ENCODE results near the gene ETS2. TPM values are rescaled to one million over a fixed set of nuclear protein-coding genes. Genes with fewer than 3 reads are reported as not detected.

The ETS2 gene
- total RNA-seq, 1 donor from 2014 or later = 13.6 TPM

DNA sequence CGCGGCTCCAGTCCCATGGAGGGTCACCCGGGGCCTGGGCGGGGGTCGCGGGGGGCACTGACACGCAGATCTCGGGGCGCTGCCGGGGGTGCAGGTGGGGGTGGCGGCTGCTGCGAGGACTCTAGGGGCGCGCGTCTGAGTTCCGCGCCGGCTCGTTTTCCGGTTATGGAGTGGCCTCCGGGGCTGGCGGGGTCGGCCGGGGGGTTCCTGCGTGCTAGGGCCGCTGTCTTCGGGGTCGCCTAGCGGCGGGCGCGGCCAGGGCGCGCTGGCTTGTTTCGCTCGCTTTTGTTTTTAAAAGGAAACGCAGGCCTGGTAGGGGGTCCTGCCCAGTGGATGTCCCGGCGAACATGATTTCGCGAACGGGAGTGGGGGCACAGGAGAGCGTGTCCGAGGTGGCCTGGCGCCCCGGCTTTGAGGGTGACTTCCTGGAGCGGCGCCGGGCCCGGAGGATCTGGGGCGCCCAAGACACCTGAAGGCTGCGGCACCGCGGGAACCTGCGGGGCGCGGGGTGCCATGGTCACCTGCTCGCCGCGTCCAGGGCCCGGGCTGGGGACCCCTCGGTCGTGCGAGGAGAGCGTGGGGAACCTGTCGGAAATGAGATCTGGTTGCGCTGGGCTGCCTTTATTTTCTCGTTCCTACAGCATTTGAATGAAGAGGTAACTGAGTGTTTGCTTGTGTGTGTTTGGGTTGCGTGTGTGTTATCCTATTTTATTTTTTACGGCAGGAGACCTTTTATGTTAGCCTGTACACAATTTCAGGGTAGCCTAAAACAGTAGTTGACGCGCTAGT is 618 bp downstream of the ETS2 start:
- DNase-seq (ENCODE audit: low spot score) = no peak
- Mint-ChIP-seq H3K27ac (ENCODE audit: unreplicated experiment) (peak overlapping the region; percentile 1), H3K4me1 (ENCODE audit: low read depth) (peaks cover 33% of the 10 kb centered on the region), H3K4me3 (ENCODE audit: unreplicated experiment) (peak overlapping the region; percentile 77), H3K36me3 (ENCODE audit: low read depth) (peaks cover 6% of the 10 kb centered on the region), H3K9me3 (ENCODE audit: low read depth) (no peaks in the 10 kb centered on the region), H3K27me3 (ENCODE audit: low read depth) (no peaks in the 10 kb centered on the region)
- TF ChIP-seq, protein P1, sequence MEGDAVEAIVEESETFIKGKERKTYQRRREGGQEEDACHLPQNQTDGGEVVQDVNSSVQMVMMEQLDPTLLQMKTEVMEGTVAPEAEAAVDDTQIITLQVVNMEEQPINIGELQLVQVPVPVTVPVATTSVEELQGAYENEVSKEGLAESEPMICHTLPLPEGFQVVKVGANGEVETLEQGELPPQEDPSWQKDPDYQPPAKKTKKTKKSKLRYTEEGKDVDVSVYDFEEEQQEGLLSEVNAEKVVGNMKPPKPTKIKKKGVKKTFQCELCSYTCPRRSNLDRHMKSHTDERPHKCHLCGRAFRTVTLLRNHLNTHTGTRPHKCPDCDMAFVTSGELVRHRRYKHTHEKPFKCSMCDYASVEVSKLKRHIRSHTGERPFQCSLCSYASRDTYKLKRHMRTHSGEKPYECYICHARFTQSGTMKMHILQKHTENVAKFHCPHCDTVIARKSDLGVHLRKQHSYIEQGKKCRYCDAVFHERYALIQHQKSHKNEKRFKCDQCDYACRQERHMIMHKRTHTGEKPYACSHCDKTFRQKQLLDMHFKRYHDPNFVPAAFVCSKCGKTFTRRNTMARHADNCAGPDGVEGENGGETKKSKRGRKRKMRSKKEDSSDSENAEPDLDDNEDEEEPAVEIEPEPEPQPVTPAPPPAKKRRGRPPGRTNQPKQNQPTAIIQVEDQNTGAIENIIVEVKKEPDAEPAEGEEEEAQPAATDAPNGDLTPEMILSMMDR (IDR thresholded peaks at IDR 0.05) = peak; percentile 57

DNA sequence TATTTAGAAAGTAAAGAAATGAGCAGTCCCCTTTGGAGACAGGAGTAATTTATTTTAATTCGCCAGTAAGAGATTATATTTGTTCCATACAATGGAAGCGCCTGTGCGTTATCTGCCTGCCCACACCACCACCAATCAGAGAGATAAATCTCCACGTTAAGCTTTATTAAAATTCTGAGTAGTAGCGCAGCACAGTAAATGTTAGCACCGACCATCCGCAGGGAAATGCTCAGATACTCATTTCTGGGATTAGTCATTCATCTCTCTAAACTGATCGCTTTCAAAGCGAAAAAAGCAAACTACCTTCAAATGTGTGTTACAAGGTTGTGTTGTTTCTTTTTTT is 1.2 kb downstream of the ETS2 start:
- TF ChIP-seq, protein P1 (IDR thresholded peaks at IDR 0.05) = no peak
- Mint-ChIP-seq H3K27me3 (ENCODE audit: low read depth) (no peaks in the 10 kb centered on the region), H3K9me3 (ENCODE audit: low read depth) (no peaks in the 10 kb centered on the region), H3K36me3 (ENCODE audit: low read depth) (peaks cover 7% of the 10 kb centered on the region), H3K27ac (ENCODE audit: unreplicated experiment) (peak overlapping the region; percentile 1), H3K4me1 (ENCODE audit: low read depth) (peaks cover 33% of the 10 kb centered on the region), H3K4me3 (ENCODE audit: unreplicated experiment) (peak overlapping the region; percentile 77)
- DNase-seq (ENCODE audit: low spot score) = no peak

DNA sequence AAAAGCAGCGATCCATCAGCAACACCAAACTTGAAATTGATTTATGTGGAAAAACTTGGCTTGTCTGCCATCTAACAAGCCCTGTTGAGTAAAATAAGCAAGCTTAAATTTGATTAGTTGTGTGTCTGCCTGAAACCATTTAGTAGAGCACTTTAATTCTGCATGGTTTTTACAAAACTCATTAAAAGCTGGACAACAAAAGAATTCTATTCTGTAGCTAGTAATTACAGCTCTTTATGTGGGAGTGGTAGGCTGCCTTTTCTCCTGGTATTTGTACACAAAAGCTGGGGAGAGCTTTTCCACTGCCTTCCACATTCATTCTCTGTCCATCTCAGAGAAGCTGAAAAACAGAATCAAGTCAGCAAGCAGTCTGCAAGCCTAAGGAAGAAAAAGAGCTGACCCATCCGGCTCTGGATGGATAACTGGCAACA is 1.7 kb downstream of the ETS2 start:
- peaks cover 8% of the 10 kb centered on the region for H3K36me3 Mint-ChIP-seq (ENCODE audit: low read depth)
- no peak for DNase-seq (ENCODE audit: low spot score)

DNA sequence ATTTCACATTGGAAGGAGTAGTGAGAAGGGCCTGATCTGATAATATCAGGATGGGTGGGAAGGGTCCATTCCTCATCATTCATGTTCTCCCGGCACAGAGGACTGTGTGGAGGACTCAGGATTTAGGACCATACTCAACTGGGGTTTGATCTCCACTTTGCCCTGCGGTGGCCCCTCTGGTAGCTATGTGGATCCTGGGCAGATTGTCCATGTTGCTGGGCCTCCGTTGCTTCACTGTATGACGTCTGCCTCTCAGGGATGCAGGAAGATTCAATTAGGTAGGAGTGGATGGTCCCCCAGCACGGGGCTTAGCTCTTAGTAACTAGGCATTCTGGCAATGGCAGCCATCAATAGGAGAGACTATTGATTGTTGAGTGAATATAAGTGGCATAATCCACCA is 2.3 kb downstream of the ETS2 start:
- Mint-ChIP-seq H3K9me3 (ENCODE audit: low read depth) (no peaks in the 10 kb centered on the region), H3K27ac (ENCODE audit: unreplicated experiment) (no peak overlapping the region), H3K4me1 (ENCODE audit: low read depth) (peaks cover 33% of the 10 kb centered on the region), H3K36me3 (ENCODE audit: low read depth) (peaks cover 9% of the 10 kb centered on the region), H3K27me3 (ENCODE audit: low read depth) (no peaks in the 10 kb centered on the region), H3K4me3 (ENCODE audit: unreplicated experiment) (no peak overlapping the region)
- DNase-seq (ENCODE audit: low spot score) = no peak
- TF ChIP-seq, protein P1 (IDR thresholded peaks at IDR 0.05) = no peak

More for the DNA sequence above, 1.7 kb downstream of the ETS2 start:
- Mint-ChIP-seq H3K27ac (ENCODE audit: unreplicated experiment) (no peak overlapping the region), H3K4me3 (ENCODE audit: unreplicated experiment) (peak overlapping the region; percentile 77), H3K27me3 (ENCODE audit: low read depth) (no peaks in the 10 kb centered on the region), H3K4me1 (ENCODE audit: low read depth) (peaks cover 33% of the 10 kb centered on the region), H3K9me3 (ENCODE audit: low read depth) (no peaks in the 10 kb centered on the region)
- TF ChIP-seq, protein P1 (IDR thresholded peaks at IDR 0.05) = no peak

DNA sequence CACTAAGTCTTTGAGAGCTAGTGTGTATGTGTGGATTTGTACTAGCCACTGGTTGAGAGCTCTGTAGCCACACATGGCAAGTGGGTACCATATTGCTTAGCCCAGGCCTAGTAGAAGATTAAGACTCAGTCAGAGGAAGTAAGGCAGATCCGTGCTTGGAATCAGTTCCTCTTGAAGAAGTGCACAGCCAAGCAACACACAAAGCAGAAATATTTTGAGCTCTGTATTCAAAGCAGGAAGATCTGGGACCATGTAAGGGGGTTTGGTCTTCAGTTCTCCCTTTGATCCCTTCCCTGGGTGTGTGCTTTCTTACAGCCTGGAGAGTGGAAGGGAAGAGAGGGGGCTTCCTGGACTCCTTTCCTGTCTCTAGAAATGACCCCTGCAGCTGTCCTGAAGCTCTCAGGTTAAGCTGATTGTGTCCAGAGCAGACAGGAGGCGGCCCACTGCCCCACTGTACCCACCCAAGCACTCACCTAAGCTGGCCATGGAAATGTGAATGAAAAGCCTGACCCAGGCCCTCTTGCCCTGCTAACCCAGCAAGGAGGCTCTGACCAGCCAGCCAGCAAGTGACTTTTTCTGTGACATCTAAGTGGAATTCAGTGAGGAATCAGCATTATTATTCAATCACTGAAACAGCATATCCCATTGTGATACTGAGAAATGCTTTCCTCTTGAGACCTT is 3.6 kb downstream of the ETS2 start:
- peaks cover 16% of the 10 kb centered on the region for H3K36me3 Mint-ChIP-seq (ENCODE audit: low read depth)
- no peak for DNase-seq (ENCODE audit: low spot score)
- H3K27me3 Mint-ChIP-seq (ENCODE audit: low read depth) = no peaks in the 10 kb centered on the region
- TF ChIP-seq, protein P1 (IDR thresholded peaks at IDR 0.05) = no peak
- no peak overlapping the region for H3K27ac Mint-ChIP-seq (ENCODE audit: unreplicated experiment)
- no peaks in the 10 kb centered on the region for H3K9me3 Mint-ChIP-seq (ENCODE audit: low read depth)
- H3K4me1 Mint-ChIP-seq (ENCODE audit: low read depth) = peaks cover 33% of the 10 kb centered on the region
- H3K4me3 Mint-ChIP-seq (ENCODE audit: unreplicated experiment) = no peak overlapping the region

All from chondrocyte (in vitro differentiated cells).